Measurements from ENCODE around the gene CCHCR1. TPM values are rescaled to one million over a fixed set of nuclear protein-coding genes. Genes with fewer than 3 reads are reported as not detected.

CCHCR1 gene
- total RNA-seq, 1 experiment from 2014 or later: 31.3 TPM

DNA sequence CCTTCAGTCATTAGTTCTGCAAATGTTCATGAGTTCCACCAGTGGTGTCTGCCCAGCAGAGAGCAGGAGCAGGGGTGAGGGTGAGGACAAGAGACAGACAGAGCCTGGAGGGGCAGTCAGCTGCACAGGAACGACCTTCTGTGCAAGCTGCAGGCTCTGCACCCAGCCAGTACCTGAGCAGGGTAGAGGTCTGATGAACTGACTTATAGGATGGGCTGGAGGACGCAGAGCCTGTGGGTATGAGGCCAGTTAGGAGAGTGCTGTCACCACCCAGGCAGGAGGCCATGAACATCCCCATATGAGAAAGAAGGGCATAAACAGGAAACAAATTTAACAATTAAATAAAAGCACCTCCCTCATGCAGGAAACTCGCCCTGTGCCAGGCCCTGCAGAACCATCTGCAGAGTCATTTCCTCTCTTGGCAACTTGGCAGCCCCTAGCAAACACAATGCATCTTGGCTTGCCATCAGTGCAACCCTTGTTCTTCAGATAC lies 63.2 kb downstream of the CCHCR1 start:
- Histone ChIP-seq H3K9me2 (replicated peaks; ENCODE audit: low read length) (no peaks in the 10 kb centered on the region), H3K9me3 (ENCODE audit: low read length) (no peaks in the 10 kb centered on the region), H3K4me3 (ENCODE audit: low read length) (no peak overlapping the region), H2AFZ (ENCODE audit: low read length) (peak overlapping the region; percentile 67), H3K27ac (ENCODE audit: low read length) (peak overlapping the region; percentile 72), H4K20me1 (ENCODE audit: low read length) (no peaks in the 10 kb centered on the region), H3K79me2 (ENCODE audit: low read length) (no peaks in the 10 kb centered on the region), H3F3A (ENCODE audit: low read length, unreplicated experiment) (no peaks in the 10 kb centered on the region), H3K4me2 (ENCODE audit: low read length) (peak overlapping the region; percentile 47), H3K9ac (ENCODE audit: low read length) (peak overlapping the region; percentile 21; the same call in 1 of the 2 replicates), H3K27me3 (ENCODE audit: low read length) (no peaks in the 10 kb centered on the region), H3K4me1 (ENCODE audit: insufficient read depth, low read length) (peaks cover 21% of the 10 kb centered on the region), H3K36me3 (ENCODE audit: low read depth, low read length) (no peaks in the 10 kb centered on the region)
- DNase-seq (peak; percentile 83), ATAC-seq (peak; percentile 91)
- ChIA-PET POLR2A (ENCODE audit: unreplicated experiment) (no interaction called here), CTCF (no interaction called here)
- no TSS peak for BruUV-seq (replicated peaks)
- TF ChIP-seq EZH2 (IDR thresholded peaks at IDR 0.05; ENCODE audit: low read length, unreplicated experiment): no peak
- TF ChIP-seq, protein P1, sequence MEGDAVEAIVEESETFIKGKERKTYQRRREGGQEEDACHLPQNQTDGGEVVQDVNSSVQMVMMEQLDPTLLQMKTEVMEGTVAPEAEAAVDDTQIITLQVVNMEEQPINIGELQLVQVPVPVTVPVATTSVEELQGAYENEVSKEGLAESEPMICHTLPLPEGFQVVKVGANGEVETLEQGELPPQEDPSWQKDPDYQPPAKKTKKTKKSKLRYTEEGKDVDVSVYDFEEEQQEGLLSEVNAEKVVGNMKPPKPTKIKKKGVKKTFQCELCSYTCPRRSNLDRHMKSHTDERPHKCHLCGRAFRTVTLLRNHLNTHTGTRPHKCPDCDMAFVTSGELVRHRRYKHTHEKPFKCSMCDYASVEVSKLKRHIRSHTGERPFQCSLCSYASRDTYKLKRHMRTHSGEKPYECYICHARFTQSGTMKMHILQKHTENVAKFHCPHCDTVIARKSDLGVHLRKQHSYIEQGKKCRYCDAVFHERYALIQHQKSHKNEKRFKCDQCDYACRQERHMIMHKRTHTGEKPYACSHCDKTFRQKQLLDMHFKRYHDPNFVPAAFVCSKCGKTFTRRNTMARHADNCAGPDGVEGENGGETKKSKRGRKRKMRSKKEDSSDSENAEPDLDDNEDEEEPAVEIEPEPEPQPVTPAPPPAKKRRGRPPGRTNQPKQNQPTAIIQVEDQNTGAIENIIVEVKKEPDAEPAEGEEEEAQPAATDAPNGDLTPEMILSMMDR (conservative IDR thresholded peaks at IDR 0.05; ENCODE audit: low read depth, low read length): no peak
- TF ChIP-seq EZH2phosphoT487 (IDR thresholded peaks at IDR 0.05; ENCODE audit: borderline replicate concordance, low read length): no peak
- intact Hi-C loops (cut with micrococcal nuclease): loop anchor here (1.0 kb wide), 1 partner anchor 21 kb away; no protein-coding TSS in a partner anchor

DNA sequence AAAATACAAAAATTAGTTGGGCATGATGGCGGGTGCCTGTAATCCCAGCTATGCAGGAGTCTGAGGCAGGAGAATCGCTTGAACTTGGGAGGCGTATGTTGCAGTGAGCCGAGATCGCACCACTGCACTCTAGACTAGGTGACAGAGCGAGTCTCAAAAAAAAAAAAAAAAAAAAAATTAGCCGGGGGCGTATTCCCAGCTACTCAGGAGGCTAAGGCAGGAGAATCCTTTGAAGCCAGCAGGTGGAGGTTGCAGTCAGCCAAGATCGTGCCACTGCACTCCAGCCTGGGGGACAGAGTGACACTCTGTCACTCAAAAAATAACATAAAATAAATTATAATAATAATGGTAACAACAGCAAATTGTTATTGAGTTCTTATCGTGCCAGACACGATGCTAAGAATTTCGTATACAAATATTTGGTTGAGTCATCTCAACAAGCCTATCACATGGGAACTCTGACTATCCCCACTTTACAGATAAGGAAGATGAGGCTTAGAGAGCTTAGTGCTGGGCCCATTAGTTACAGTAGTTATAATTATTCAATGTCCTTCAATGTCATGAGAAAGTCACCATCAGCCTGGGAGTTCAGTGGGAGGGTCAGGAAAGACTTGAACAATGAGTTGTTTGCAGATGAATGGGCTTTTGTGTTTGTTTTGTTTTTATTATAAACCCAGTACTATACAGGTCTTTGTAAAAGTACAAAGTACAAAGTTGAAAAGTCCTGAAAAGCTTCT lies 64.7 kb downstream of the CCHCR1 start:
- Histone ChIP-seq H3K79me2 (ENCODE audit: low read length) (no peaks in the 10 kb centered on the region), H3K9ac (ENCODE audit: low read length) (no peak overlapping the region), H3K9me2 (replicated peaks; ENCODE audit: low read length) (no peaks in the 10 kb centered on the region), H3K4me2 (ENCODE audit: low read length) (no peak overlapping the region), H3K36me3 (ENCODE audit: low read depth, low read length) (no peaks in the 10 kb centered on the region), H3K27me3 (ENCODE audit: low read length) (no peaks in the 10 kb centered on the region), H3K4me1 (ENCODE audit: insufficient read depth, low read length) (peaks cover 21% of the 10 kb centered on the region), H4K20me1 (ENCODE audit: low read length) (no peaks in the 10 kb centered on the region), H3K9me3 (ENCODE audit: low read length) (no peaks in the 10 kb centered on the region), H3K4me3 (ENCODE audit: low read length) (no peak overlapping the region), H2AFZ (ENCODE audit: low read length) (no peak overlapping the region), H3K27ac (ENCODE audit: low read length) (no peak overlapping the region), H3F3A (ENCODE audit: low read length, unreplicated experiment) (no peaks in the 10 kb centered on the region)
- TF ChIP-seq, protein P1 (conservative IDR thresholded peaks at IDR 0.05; ENCODE audit: low read depth, low read length): no peak
- TF ChIP-seq EZH2 (IDR thresholded peaks at IDR 0.05; ENCODE audit: low read length, unreplicated experiment) (no peak), EZH2phosphoT487 (IDR thresholded peaks at IDR 0.05; ENCODE audit: borderline replicate concordance, low read length) (no peak)
- intact Hi-C loops (cut with micrococcal nuclease): no loop called here
- ATAC-seq: no peak; the same call in 1 of the 2 replicates
- no TSS peak for BruUV-seq (replicated peaks)
- CTCF ChIA-PET: interaction anchor here (0.5 to 0.9 kb wide), 2 partner anchors 30 to 33 kb away, joined by 3 to 7 read pairs; no protein-coding TSS in a partner anchor
- DNase-seq: peak; percentile 21
- POLR2A ChIA-PET (ENCODE audit: unreplicated experiment): interaction anchor here (0.6 kb wide), 1 partner anchor 14 kb away, joined by 3 read pairs; no protein-coding TSS in a partner anchor

Other genes starting within 250 kb of the CCHCR1 start
- 21.7 and 28.7 TPM in 2 replicates for gene GTF2H4, start 249.6 kb downstream of the CCHCR1 start, total RNA-seq (2014; rRNA removed)
- 66.5 and 87.8 TPM in 2 replicates for gene VARS2, start 243.6 kb downstream of the CCHCR1 start, total RNA-seq (2014; rRNA removed)
- gene SFTA2, start 225.6 kb downstream of the CCHCR1 start, total RNA-seq (2014; rRNA removed): not detected in 2 replicates
- gene MUCL3, start 216.8 kb downstream of the CCHCR1 start, total RNA-seq (2014; rRNA removed): 0.04 TPM in 1 of 2 replicates, not detected in the other
- not detected in 2 replicates for gene MUC21, start 174.1 kb downstream of the CCHCR1 start, total RNA-seq (2014; rRNA removed)
- 0.06 TPM in 1 of 2 replicates, not detected in the other for gene MUC22, start 147.3 kb downstream of the CCHCR1 start, total RNA-seq (2014; rRNA removed)
- not detected in 2 replicates for gene C6orf15, start 45.2 kb downstream of the CCHCR1 start, total RNA-seq (2014; rRNA removed)
- gene PSORS1C1, start 43.0 kb downstream of the CCHCR1 start, total RNA-seq (2014; rRNA removed): 2.0 and 5.5 TPM in 2 replicates
- gene CDSN, start 37.4 kb downstream of the CCHCR1 start, total RNA-seq (2014; rRNA removed): 0.55 and 0.81 TPM in 2 replicates
- gene PSORS1C2, start 18.7 kb downstream of the CCHCR1 start, total RNA-seq (2014; rRNA removed): not detected in 2 replicates
- 79.0 and 88.6 TPM in 2 replicates for gene TCF19, start 787 bp upstream of the CCHCR1 start, total RNA-seq (2014; rRNA removed)
- gene POU5F1, start 12.9 kb upstream of the CCHCR1 start, total RNA-seq (2014; rRNA removed): not detected in 2 replicates
- gene HLA-C, start 114.3 kb upstream of the CCHCR1 start, total RNA-seq (2014; rRNA removed): 219 and 252 TPM in 2 replicates
- 55.4 and 168 TPM in 2 replicates for gene HLA-B, start 199.4 kb upstream of the CCHCR1 start, total RNA-seq (2014; rRNA removed)
- 33.1 and 35.0 TPM in 2 replicates for gene MICA, start 245.8 kb upstream of the CCHCR1 start, total RNA-seq (2014; rRNA removed)